ENCODE results near the gene SNX14. TPM values are rescaled to one million over a fixed set of nuclear protein-coding genes. Genes with fewer than 3 reads are reported as not detected.
"Not testable (repeated sequence)": the region's sequence is repeated elsewhere in the genome, so short reads cannot be mapped to it uniquely, and the experiment has no call there.

SNX14 gene
- polyA plus RNA-seq, 3 donors, result 105 to 141 (median 141) TPM

- no peak for DNase-seq (ENCODE audit: extremely low read depth in 1 of 11, low read depth in 9 of 11, low spot score in 4 of 11)
These were observed 42.4 kb downstream of the SNX14 start for GRCh38 chr6:85551264-85551663.

- DNase-seq (ENCODE audit: extremely low read depth in 1 of 11, low read depth in 9 of 11, low spot score in 4 of 11), result no peak
These were observed 45.9 kb downstream of the SNX14 start for GRCh38 chr6:85547719-85548118.

GRCh38 chr6:85544776-85545175, 48.9 kb downstream of the SNX14 start:
- no peak for DNase-seq (ENCODE audit: extremely low read depth in 1 of 11, low read depth in 9 of 11, low spot score in 4 of 11)

GRCh38 chr6:85537055-85537494, 56.6 kb downstream of the SNX14 start:
- no peak for DNase-seq (ENCODE audit: extremely low read depth in 1 of 11, low read depth in 9 of 11, low spot score in 4 of 11)

GRCh38 chr6:85524281-85524680, 69.4 kb downstream of the SNX14 start:
- not testable (repeated sequence) for DNase-seq (ENCODE audit: extremely low read depth in 1 of 11, low read depth in 9 of 11, low spot score in 4 of 11)

- DNase-seq (ENCODE audit: extremely low read depth in 1 of 11, low read depth in 9 of 11, low spot score in 4 of 11), result no peak
These were observed 77.5 kb downstream of the SNX14 start for GRCh38 chr6:85516168-85516567.

GRCh38 chr6:85506441-85507093, 87.1 kb downstream of the SNX14 start:
- DNase-seq (ENCODE audit: extremely low read depth in 1 of 11, low read depth in 9 of 11, low spot score in 4 of 11), result no peak

- DNase-seq (ENCODE audit: extremely low read depth in 1 of 11, low read depth in 9 of 11, low spot score in 4 of 11), result peak in 1 of 11 donors; percentile 0
These were observed 94.9 kb downstream of the SNX14 start for GRCh38 chr6:85498596-85499258.

GRCh38 chr6:85496856-85497255, 96.8 kb downstream of the SNX14 start:
- no peak for DNase-seq (ENCODE audit: extremely low read depth in 1 of 11, low read depth in 9 of 11, low spot score in 4 of 11)

- DNase-seq (ENCODE audit: extremely low read depth in 1 of 11, low read depth in 9 of 11, low spot score in 4 of 11), result no peak
These were observed 97.6 kb downstream of the SNX14 start for GRCh38 chr6:85496009-85496579.

GRCh38 chr6:85494547-85495536, 98.8 kb downstream of the SNX14 start:
- DNase-seq (ENCODE audit: extremely low read depth in 1 of 11, low read depth in 9 of 11, low spot score in 4 of 11), result no peak

GRCh38 chr6:85493389-85493788, 100.3 kb downstream of the SNX14 start:
- DNase-seq (ENCODE audit: extremely low read depth in 1 of 11, low read depth in 9 of 11, low spot score in 4 of 11), result no peak

GRCh38 chr6:85490516-85491248, 103.0 kb downstream of the SNX14 start:
- DNase-seq (ENCODE audit: extremely low read depth in 1 of 11, low read depth in 9 of 11, low spot score in 4 of 11), result no peak

- no peak for DNase-seq (ENCODE audit: extremely low read depth in 1 of 11, low read depth in 9 of 11, low spot score in 4 of 11)
These were observed 108.7 kb downstream of the SNX14 start for GRCh38 chr6:85484948-85485347.

GRCh38 chr6:85483846-85484245, 109.8 kb downstream of the SNX14 start:
- no peak for DNase-seq (ENCODE audit: extremely low read depth in 1 of 11, low read depth in 9 of 11, low spot score in 4 of 11)

- peak; percentile 6 to 49 (median 35) for DNase-seq (ENCODE audit: extremely low read depth in 1 of 11, low read depth in 9 of 11, low spot score in 4 of 11)
These were observed 110.6 kb downstream of the SNX14 start for GRCh38 chr6:85482905-85483700.

GRCh38 chr6:85482206-85482904, 111.3 kb downstream of the SNX14 start:
- DNase-seq (ENCODE audit: extremely low read depth in 1 of 11, low read depth in 9 of 11, low spot score in 4 of 11), result no peak

All from renal cortex interstitium (tissue), 11 donors.